NCI-H2081 treated with DMSO at 0.1 percent for 48 hours (cell line): ENCODE data around the gene CASKIN1.
"Not testable (repeated sequence)": the region's sequence is repeated elsewhere in the genome, so short reads cannot be mapped to it uniquely, and the experiment has no call there.

ENCODE experiments used
- DNase-seq: peaks from one replicate; lab custom pipeline; 2025; lab: John Stamatoyannopoulos, UW

CASKIN1 gene

DNA sequence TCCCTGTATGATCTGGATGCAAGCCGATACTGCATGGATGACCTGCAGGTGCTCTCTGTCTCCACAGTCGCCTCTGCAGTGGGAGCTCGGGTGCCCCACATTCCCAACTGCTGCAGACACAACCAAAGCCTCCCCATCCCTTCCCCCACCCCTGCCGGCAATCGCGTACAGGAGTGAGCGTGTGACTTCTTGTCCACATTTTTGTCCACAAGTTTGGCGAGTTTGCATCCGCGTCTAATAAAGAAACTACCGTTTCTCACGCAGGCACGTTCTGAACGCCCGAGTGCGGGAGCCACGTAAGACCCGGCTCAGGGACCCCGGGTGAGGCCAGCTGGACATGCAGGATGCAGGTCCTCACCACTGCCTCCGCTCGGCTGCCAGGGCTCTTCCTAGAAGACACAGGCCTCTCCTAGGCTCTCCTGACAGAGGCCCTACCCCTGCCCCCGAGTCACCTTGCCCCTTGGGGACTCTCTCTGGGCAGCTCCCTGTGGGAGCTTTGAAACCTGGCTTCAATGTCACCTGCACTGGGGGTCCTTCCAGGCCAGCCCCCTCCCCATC lies 66.4 kb downstream of the CASKIN1 start:
- not testable (repeated sequence) for DNase-seq

DNA sequence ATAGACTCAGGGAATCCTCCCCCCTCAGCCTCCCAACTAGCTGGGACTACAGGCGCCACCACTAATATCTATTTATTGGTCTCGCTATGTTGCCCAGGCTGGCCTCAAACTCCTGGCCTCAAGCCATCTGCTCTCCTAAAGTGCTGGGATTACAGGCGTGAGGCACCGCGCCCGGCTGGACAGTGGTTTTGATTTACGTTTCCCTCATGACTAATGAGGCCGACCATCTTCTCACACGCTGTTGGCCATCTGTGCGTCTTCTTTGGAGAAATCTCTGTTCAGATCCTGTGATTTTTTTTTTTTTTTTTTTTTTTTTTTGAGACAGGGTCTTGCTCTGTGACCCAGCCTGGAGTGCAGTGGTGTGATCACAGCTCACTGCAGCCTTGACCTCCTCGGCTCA lies 67.2 kb downstream of the CASKIN1 start:
- not testable (repeated sequence) for DNase-seq

DNA sequence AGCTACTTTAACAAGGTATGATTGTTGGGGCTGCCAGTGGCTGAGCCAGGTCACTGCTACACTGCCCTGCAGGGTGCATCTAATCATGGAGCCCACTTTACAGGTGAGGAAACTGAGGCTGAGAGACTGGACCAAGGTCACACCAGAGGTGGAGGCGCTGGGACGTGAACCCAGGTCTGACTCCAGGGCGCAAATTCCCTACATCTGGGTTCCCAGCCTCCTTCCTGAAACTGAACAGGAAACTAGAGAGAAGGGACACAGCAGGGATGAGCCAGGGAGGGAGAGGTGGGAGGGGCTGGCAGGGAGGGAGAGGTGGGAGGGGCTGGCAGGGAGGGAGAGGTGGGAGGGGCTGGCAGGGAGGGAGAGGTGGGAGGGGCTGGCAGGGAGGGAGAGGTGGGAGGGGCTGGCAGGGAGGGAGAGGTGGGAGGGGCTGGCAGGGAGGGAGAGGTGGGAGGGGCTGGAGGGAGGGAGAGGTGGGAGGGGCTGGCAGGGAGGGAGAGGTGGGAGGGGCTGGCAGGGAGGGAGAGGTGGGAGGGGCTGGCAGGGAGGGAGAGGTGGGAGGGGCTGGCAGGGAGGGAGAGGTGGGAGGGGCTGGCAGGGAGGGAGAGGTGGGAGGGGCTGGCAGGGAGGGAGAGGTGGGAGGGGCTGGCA lies 68.7 kb downstream of the CASKIN1 start:
- not testable (repeated sequence) for DNase-seq
